Placental pericyte (primary cell): Measurements from ENCODE around the gene SLC35E3. TPM values are rescaled to one million over a fixed set of nuclear protein-coding genes. Genes with fewer than 3 reads are reported as not detected.

Experiments used
- total RNA-seq: library from RNA; depleted of rRNA; stranded (reverse); fragments of >200 nt; gene quantifications from 2 replicates; pipeline ENCODE4 v1.2.3, GENCODE V29; 2012

SLC35E3 gene
- total RNA-seq, result 4.4 and 6.4 TPM in 2 replicates

GRCh38 chr12:68745904-68746571, at the start of gene SLC35E3:
Gene SLC35E3, plus strand, starts transcription at chr12:68746176. Its CDS starts 202 bp downstream, at chr12:68746378.

GRCh38 chr12:68807576-68808387, 61.8 kb downstream of the SLC35E3 start, which contains the start of gene MDM2:
Gene MDM2, plus strand, starts transcription at chr12:68808177. Its CDS starts 301 bp downstream, at chr12:68808478.

Other genes with a start within 250 kb of the SLC35E3 start
- 185 and 192 TPM in 2 replicates for gene RAP1B, start 135.3 kb upstream of the SLC35E3 start, total RNA-seq
- gene NUP107, start 59.2 kb upstream of the SLC35E3 start, total RNA-seq, result 25.4 and 75.3 TPM in 2 replicates
- gene MDM2, start 62.0 kb downstream of the SLC35E3 start, total RNA-seq, result 255 and 294 TPM in 2 replicates
- gene CPM, start 187.0 kb downstream of the SLC35E3 start, total RNA-seq, result 1.5 and 7.3 TPM in 2 replicates